NB4 (cell line): ENCODE results near the gene SPRYD4.

Experiments used
- POLR2A ChIP-seq: IDR thresholded peaks from 2 replicates; pipeline ENCODE4 v1.6.1; 2011; ENCODE audit warnings: mild to moderate bottlenecking; ENCODE audit not compliant: insufficient read length; ENCODE audit errors: extremely low read depth
- TF ChIP-seq, protein P1 (sequence below): IDR thresholded peaks from one replicate; pipeline ENCODE4 v1.5.1; 2012; ENCODE audit warnings: low read depth, low read length

DNA sequence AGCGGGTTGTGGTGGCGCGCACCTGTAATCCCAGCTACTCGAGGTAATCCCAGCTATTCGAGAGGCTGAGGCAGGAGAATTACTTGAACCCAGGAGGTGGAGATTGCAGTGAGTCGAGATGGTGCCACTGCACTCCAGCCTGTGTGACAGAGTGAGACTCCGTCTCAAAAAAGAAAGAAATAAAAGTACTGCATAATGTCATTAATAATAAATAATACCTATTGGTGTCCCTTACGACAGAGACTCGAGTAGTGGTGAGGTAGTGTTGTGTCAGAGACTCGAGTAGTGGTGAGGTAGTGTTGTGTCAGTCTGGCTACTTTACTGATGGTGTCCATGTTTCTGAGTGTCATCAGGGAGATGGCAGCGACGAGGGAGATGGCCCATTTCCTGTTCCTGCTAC, 18.3 kb downstream of the SPRYD4 start:
- TF ChIP-seq, protein P1, sequence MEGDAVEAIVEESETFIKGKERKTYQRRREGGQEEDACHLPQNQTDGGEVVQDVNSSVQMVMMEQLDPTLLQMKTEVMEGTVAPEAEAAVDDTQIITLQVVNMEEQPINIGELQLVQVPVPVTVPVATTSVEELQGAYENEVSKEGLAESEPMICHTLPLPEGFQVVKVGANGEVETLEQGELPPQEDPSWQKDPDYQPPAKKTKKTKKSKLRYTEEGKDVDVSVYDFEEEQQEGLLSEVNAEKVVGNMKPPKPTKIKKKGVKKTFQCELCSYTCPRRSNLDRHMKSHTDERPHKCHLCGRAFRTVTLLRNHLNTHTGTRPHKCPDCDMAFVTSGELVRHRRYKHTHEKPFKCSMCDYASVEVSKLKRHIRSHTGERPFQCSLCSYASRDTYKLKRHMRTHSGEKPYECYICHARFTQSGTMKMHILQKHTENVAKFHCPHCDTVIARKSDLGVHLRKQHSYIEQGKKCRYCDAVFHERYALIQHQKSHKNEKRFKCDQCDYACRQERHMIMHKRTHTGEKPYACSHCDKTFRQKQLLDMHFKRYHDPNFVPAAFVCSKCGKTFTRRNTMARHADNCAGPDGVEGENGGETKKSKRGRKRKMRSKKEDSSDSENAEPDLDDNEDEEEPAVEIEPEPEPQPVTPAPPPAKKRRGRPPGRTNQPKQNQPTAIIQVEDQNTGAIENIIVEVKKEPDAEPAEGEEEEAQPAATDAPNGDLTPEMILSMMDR: no peak
- no peak for TF ChIP-seq POLR2A
